T1000 (cell line): ENCODE data around the gene TRIB2.

Source experiments
- DNase-seq: peaks from one replicate; lab custom pipeline; 2025; ENCODE audit warnings: mixed read lengths; lab: John Stamatoyannopoulos, UW

TRIB2 gene

DNA sequence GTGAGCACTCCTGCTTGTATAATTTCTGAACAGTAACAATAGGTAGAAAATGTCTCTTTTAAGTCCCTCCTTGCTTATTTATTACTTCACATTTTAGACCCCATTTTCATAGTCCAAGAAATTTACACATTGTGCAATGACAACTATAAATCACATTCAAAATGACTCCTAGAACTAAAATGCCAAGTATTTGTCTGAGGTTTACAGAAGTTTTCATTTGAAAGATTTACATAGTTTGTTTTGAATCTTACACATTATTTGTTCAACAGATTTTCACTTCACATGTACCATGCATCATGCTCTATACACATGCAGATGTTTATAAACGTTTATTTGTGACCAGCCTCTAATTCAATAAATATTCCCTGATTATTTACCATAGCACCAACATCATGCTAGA lies 15.7 kb upstream of the TRIB2 start:
- DNase-seq = no peak

DNA sequence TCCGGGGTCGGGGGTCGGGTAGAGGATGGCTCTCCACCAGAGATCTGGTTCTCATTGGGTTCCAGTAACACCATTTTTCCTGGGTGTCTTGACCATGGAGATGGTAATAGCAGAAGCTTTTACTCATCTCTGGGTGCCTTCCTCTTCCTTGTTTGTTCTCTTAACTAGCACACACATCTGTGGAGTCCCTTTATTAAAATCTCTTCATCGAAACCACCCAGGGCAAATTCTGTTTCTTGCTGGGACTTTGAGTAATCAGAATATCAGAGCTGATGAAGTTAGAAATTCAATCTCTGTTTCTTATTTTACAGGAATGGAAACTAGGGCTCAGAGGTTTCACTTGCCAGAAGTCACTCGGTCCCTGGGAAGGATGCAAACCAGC lies 15.0 kb upstream of the TRIB2 start:
- no peak for DNase-seq

DNA sequence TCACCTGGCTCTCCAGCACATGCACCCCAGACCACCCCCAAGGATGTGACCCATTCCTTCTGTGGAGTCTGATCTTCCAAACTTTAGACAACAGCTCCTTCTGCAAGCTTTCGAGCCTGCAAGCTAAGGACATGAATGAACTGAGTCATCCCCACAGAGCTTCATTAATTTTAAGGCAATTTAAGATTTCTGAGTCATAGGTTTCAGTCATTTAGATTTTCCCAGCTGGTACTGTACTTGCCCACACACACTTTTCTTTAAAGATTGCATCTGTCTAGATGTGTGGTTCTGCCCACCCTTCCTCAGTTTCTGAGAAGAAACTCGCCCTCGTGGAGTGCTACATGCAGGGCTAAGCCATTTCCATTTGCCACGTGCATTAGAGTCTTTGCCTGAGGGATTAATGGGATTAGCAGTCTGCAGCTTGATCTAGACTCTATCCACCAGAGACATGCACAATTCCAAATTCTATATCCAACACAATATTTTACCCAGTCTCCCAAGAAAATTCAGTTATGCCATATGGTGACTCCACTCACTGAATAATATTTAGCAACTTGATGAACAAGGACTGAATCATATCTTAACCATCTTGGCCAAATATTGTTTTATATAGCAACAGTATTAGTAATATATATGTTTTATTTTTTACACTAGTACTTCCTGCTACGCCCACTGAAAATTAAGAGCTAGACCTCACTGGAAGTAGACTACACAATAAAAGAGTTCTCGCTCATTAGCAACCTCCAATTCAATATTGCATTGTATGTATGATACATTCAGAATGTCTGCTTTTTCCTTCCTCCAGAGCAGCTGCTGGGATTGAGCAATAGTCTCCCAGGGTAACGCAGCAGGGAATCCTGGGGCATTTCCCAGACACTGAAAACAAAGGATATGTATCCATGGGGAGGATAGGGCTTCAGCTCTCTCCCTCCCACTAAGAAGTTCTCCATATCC lies 14.3 kb upstream of the TRIB2 start:
- no peak for DNase-seq

DNA sequence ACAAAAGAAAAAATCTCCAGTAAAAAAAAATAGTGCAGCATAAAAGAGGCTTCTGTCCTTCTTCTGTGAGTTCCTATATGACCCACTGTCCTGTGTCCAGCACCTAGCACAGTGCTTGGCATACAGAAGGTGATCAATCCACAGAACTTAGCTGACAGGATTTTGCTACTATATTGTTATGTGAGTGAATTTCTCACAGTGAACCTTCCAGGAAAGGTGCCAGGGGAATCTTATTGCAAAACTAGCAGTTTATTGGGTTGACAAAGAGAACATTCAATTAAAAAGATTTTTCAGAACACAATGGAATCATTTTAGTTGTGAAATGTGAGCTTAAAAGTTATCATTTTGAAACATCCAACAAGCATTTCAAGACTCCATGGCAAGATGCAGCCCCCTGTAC lies 12.4 kb upstream of the TRIB2 start:
- no peak for DNase-seq

DNA sequence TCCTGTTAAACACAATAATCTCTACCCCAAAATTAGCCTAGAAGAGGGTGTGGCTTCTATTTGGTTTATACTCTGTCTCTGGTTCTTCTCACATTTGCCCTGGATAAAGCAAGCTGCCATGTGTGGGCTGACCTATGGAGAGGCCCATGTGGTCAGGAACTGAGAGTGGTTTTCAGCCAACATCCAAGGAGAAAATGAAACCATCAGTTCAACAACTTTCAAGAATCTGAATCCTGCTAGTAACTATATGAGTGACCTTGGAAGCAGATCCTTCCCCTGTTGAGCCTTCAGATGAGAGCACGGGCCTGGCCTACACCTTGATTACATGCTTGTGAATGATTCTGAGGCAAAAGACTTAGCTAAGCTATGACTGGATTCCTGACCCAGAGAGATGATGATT lies 11.5 kb upstream of the TRIB2 start:
- DNase-seq = no peak

DNA sequence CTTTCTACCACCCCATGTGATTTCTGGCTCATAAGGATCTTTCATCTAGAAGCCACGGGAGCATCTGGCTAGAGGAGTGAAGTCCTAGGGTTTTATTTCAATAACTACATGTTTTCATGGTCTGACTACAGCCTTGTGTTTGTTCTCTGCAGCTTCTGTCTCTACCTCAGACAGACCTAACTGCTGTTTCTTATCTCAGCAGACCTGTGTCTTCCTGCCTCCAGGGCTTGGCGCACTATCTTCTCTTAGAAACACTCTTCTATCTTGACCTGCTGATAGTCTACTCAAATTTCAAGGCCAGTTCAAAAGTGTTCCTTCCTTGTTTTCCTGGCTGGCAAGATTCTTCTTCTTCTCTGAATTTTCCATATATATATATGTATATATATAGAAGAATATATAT lies 11.0 kb upstream of the TRIB2 start:
- DNase-seq = no peak

DNA sequence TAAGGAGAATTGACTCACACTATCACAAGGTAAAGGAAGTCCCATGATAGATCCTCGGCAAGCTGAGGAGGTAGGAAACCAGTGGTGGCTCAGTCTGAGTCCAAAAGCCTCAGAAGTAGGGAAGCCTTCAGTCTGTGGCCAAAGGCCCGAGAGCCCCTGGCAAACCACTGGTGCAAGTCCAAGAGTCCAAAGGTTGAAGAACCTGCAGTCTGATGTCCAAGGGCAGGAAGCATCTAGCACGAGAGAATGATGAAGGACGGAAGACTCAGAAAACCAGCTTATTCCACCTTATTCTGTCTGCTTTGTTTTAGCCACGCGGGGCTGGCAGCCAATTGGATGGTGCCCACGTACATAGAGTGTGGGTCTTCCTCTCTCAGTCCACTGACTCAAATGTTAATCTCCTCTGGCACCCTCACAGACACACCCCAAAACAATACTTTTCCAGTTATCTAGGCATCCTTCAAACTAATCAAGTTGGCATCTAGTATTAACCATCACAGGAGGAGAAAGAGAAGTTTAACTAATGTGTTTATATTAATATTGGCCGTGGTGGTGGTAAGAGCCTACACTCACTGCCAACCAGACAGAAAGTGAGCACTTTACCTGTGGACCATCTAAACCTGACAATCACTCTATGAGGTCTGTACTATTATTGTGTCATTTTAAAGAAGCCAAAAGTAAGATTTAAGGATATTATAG lies 8.1 kb upstream of the TRIB2 start:
- no peak for DNase-seq

DNA sequence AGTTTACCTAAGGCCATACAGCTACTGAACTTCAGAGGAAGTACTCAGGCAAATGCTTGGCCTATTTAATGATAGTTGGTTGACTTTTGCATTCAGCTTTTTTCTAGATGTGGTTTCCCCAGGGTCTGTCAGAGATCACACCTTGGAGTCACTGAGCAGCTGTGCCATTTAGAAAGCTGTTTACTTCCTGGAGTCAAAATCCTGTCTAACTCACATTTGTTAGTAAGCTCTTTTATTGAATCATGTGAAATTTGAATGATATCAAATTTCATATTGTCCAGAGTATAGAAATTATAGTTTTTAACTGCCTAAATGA lies 7.6 kb upstream of the TRIB2 start:
- DNase-seq = no peak

DNA sequence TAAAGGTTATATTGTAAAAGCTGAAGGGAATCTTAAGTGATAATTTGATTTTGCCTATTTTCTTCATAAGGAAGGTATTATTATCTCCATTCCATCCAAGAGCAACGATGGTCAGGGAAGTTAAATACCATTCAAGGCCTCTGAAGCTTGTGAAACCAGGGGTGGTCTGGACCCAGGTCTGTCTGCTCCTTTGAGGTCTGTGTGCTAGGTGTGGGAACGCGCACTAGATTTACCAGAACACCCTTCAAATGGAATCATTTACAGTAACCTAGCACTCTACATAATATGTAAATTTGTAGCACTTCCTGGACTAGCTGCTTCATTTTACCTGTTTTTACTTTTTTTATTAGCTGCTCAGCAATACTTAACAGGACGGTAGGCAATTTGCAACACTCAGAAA lies 6.4 kb upstream of the TRIB2 start:
- no peak for DNase-seq

DNA sequence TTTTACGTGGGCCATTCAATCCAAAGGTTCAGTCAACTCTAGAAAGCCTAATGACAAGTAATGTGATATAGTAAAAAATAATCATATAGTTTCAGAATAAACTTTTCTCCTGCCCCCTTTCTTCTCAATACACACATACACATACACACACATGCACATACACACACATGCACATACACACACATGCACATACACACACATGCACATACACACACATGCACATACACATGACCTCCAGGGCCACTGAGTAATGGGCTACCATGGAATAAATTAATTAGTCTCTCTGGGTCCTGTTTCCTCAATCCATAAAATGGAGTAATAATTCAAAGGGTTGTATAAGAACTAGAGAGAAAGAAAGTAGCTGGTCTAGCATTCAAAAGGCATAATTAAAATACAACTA lies 5.4 kb upstream of the TRIB2 start:
- no peak for DNase-seq

DNA sequence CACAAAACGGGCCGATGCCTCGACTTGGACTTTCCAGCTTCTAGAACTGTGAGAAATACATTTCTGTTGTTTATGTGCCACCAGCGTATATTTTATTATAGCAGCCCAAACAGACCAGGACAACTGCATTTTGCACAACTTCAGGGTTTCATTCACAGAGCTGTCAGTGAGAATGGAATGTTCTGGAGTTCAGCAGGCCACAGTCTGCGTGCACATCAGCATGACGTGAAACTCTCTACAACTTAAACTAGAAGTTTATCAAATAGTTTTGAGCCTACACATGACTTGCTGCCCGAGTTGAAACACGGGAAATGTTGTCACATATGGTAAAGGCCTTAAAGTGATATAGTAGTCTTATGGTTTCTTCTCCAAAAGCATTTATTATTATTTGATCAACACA lies 3.9 kb upstream of the TRIB2 start:
- no peak for DNase-seq

DNA sequence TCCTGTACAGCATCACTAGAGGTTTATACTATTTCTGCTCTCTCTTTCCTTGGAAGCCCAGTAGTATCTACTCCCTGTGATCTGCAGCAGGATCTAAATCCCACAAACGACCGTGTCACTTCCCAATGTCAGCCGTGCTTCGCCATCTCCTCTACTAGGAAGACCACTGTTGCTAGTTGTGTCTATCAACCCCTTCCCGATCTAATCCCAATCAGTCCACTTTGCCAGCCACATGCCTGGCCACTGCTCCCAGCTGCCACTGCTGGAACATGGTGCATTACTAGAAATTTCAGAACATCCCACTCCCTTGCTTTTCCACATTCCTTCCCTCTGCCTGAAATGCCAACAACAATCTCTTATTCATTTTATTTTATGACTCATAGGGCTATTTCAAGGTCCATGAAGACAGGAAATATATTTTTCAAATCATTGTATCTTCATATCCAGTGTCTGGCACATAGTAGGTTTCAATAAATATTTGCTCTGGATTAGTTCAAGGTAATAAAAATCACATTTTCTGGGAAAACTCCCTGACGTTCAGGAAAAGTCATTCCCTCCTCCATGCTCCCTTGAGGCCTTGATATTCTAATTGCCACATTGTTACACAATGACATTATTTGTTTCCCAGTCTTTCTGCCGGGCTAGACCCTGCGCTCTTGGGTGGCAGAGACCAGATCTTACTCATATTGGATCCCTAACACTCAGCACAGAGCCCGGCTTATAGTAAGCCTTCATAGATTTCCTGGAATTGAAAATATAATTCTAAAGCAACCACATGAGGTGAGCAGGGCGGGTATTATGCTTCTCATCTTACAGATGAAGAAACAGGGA lies 2.1 kb upstream of the TRIB2 start:
- peak; percentile 3 for DNase-seq

DNA sequence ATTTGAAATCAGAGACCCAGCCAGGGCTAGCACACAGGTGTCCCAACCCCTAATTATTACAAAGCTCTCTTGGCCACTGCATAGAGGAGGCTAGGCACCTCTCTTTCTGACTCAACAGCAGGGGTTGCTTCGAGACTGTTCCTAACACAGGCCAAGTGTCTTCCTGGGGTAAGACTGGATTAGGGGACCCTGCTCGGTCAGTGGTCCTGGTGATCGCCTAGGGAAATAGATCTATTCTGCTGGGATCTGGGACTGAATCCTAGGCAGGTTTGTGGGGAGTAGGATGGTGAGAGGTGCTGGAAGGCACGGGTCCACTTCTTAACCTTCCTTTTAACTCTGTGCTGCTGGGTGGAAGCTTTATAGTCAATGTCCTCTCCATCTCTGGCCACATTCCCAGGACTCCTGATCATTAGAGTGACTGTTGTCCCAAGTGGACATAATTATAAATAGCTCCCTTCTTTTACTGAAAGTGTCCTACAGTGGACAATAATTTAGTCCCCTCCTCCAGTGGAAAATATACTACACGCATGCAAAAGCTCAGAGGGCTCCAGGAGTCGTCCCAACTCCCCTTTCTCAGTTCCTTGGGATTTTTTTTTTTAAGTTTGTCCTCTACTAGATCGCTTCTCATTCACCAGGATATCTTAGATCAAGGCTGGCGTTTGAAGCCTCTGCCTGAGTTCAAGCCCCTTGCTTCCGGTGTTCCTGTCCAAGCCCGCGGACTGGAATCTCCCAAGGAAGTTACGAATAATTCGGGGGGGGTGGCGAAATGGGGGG lies 1.3 kb upstream of the TRIB2 start:
- no peak for DNase-seq

DNA sequence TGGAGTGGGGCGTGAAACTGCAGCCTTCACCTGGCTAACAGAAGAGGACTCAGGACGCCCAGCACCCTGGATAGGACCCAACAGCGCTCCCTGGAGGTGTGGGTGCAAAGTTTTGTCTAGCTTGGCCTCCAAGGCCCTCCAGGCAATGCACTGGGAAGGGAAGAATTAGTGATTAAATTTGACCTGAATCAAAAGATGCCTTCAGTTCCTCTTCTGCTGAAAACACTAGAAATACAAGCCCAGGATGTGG lies 779 bp upstream of the TRIB2 start:
- DNase-seq = no peak

DNA sequence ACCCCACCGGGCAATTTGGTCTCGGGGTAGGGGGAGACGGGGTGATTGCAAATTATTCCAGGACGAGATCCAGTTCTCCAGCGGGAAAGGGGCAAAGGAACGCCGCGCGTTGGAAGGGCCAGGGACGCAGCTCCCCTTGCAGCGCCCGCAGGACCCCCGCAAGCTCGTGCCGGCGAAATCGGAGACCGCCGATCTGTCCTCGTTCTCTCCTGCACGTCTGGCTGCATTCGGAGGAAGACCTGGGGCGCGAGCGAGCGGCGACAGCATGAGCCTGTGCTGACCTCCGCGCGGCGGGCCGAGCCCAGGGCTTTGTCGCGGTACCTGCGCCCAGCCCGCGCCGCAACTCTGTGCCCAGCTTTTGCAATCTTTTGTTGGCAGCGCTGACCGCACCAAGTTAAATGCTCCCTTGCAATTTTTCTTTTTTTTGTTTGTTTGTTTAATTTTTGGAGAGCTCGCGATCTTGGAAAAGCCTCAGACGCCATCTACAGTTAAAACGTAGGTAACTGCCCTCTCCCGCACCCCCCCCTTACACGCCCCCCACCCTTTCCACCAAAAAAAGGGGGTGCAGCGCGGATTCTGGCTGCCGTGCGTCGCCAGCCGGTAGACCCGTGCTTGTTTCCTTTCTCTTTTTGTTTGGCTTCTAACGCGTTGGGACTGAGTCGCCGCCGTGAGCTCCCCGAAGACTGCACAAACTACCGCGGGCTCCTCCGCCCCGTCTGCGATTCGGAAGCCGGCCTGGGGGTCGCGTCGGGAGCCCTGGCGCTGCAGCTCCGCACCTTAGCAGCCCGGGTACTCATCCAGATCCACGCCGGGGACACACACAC lies 667 bp downstream of the TRIB2 start:
- DNase-seq = peak; percentile 24

DNA sequence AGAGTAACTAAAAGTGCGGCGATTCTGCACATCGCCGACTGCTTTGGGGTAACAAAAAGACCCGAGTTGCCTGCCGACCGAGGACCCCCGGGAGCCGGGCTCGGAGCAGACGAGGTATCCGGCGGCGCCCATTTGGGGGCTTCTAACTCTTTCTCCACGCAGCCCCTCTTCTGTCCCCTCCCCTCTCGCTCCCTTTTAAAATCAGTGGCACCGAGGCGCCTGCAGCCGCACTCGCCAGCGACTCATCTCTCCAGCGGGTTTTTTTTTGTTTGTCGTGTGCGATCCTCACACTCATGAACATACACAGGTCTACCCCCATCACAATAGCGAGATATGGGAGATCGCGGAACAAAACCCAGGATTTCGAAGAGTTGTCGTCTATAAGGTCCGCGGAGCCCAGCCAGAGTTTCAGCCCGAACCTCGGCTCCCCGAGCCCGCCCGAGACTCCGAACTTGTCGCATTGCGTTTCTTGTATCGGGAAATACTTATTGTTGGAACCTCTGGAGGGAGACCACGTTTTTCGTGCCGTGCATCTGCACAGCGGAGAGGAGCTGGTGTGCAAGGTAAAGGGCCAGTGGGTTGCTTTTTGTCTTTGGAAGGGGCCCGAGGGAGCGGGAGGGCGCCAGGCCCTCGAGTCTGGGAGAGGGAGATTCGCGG lies 1.4 kb downstream of the TRIB2 start:
- no peak for DNase-seq

DNA sequence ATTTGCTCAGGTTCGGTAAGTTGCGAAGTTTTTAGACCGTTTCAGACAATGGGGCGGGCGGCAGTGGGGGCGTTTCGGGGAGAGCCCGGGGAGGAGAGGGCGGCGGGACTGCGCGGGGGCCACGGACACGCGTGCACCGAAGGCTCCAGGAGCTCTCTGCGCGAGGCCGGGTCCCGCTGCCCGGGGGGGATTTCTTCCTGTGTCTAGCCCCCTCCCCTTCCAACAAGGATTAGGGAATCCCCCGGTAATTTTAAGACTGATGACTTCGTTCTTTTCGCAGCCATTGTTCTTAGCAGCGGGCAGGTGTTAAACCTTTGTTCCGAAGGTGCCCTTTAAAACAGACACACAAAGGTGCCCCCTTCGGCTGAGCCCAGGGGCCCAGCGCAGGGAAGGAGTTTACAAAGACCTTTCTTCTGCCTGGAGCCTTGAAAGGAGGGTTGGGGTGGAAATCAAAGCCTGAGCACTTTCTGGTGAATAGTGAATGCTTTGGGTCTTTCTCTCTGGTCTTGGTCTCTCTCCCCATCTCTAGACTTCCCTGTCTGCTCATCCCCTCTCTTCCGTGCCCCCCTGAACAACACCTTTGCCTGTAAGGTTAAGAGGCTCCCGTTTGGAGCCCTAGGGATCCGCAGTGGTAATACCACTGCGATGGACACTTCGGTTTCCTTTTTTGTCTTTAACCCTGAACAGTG lies 2.1 kb downstream of the TRIB2 start:
- no peak for DNase-seq

DNA sequence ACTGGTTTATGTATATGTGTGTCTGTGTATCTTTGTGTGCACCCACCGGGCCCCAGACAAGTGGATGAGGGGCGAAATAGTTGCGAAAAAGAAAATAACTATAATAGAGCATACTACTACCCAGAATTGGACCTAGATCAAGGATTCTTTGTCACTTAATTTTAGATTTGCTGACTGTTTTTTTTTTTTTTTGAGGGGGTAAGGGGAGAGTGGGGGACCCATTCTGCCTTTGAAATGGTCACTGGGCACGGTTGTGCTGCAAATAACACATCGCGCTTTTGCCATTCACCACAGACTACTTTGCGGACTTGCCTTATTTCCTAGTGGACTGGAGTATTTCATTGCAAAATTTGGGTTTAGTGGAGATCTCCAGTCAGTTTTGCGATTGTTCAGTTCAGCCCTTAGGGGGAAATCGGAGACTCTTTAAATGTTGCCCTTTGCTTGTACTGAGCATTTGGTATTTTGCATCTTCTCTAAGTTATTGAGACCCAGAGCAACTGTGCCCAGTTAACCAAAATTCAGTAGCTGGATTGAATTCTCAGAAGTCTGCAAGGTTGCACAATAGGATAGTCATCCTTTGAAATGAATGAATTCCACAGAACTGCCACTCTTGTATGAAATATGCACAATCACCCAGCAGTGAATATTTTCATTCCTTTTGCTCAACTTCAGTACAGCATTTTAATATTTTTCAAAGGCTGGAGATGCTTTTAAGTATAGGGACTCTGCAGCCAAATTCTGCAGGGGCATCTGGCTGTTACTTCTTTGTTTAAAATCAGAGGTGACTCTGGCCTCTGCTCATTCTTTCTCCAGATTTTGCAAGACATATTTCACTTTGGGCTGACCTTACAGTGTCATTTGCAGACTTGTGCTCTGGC lies 2.9 kb downstream of the TRIB2 start:
- no peak for DNase-seq

DNA sequence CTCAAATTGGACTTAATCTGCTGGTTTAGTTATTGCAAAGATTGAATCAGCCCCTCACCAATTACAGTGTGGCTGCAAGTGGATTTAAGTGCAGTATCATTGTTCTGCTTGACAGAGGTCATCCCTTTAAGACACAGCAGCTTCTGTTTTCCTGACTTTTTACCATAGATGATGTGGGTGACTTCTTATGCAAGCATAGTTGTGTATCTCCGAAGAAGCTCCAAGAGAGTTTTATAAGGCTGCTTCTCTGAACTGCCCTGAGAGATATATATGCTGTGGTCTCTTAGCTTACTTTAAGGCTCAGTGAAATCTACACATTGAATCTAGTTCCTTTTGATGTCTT lies 3.5 kb downstream of the TRIB2 start:
- no peak for DNase-seq
